CD4-positive, alpha-beta T cell treated with Interleukin-17A for 4 hours (primary cell): ENCODE data around the gene FFAR1.

Experiments
- DNase-seq: peaks from one replicate; pipeline ENCODE4 v3.0.0-alpha.2; 2020; ENCODE audit warnings: mixed read lengths

The FFAR1 gene

GRCh38 chr19:35315883-35316282, 31.8 kb upstream of the FFAR1 start:
- DNase-seq = no peak

- DNase-seq = no peak
These were observed 31.1 kb upstream of the FFAR1 start for GRCh38 chr19:35316560-35316959.

- no peak for DNase-seq
These were observed 30.1 kb upstream of the FFAR1 start for GRCh38 chr19:35317464-35318043.

- DNase-seq = no peak
These were observed 28.8 kb upstream of the FFAR1 start for GRCh38 chr19:35318679-35319448.

GRCh38 chr19:35320065-35320713, 27.5 kb upstream of the FFAR1 start:
- no peak for DNase-seq

- DNase-seq = no peak
These were observed 26.4 kb upstream of the FFAR1 start for GRCh38 chr19:35321291-35321690.

GRCh38 chr19:35322014-35322413, 25.7 kb upstream of the FFAR1 start:
- no peak for DNase-seq

- DNase-seq = no peak
These were observed 20.1 kb upstream of the FFAR1 start for GRCh38 chr19:35327642-35328041.

GRCh38 chr19:35328851-35329285, 18.8 kb upstream of the FFAR1 start, which contains the start of gene CD22:
CD22 (plus strand) TSS chr19:35329187; CDS start chr19:35332041, 2,854 bp downstream.
- DNase-seq = no peak

- no peak for DNase-seq
These were observed 18.4 kb upstream of the FFAR1 start for GRCh38 chr19:35329323-35329722.

GRCh38 chr19:35330475-35330874, 17.2 kb upstream of the FFAR1 start:
- DNase-seq = no peak

GRCh38 chr19:35331551-35332214, 16.0 kb upstream of the FFAR1 start:
- no peak for DNase-seq

GRCh38 chr19:35332817-35333216, 14.9 kb upstream of the FFAR1 start:
- DNase-seq = peak; percentile 56

GRCh38 chr19:35334144-35334753, 13.5 kb upstream of the FFAR1 start:
- no peak for DNase-seq

- no peak for DNase-seq
These were observed 11.3 kb upstream of the FFAR1 start for GRCh38 chr19:35336166-35336955.

GRCh38 chr19:35337097-35337983, 10.4 kb upstream of the FFAR1 start:
- no peak for DNase-seq

GRCh38 chr19:35337984-35338296, 9.8 kb upstream of the FFAR1 start:
- DNase-seq = no peak

- DNase-seq = no peak
These were observed 7.3 kb upstream of the FFAR1 start for GRCh38 chr19:35340431-35340830.

- no peak for DNase-seq
These were observed 6.7 kb upstream of the FFAR1 start for GRCh38 chr19:35341006-35341405.

GRCh38 chr19:35341565-35342225, 6.0 kb upstream of the FFAR1 start:
- DNase-seq = no peak

- DNase-seq = no peak
These were observed 5.3 kb upstream of the FFAR1 start for GRCh38 chr19:35342430-35342829.
